ENCODE results near the gene RALGPS1. TPM values are rescaled to one million over a fixed set of nuclear protein-coding genes. Genes with fewer than 3 reads are reported as not detected.

Gene RALGPS1
- total and polyA plus RNA-seq, 2 of the 13 experiments (the other 11 are each of a cell fraction or from before 2014, with no cell fraction given), result 3.7 to 6.5 TPM

- TF ChIP-seq AHDC1 (CRISPR knock-in tag; IDR thresholded peaks at IDR 0.05; ENCODE audit: borderline replicate concordance), result peak; percentile 85; the same call in 1 of the 2 replicates
- TF ChIP-seq ZNF382 (CRISPR knock-in tag; IDR thresholded peaks at IDR 0.05; ENCODE audit: borderline replicate concordance), result no peak
- TF ChIP-seq, protein P1, sequence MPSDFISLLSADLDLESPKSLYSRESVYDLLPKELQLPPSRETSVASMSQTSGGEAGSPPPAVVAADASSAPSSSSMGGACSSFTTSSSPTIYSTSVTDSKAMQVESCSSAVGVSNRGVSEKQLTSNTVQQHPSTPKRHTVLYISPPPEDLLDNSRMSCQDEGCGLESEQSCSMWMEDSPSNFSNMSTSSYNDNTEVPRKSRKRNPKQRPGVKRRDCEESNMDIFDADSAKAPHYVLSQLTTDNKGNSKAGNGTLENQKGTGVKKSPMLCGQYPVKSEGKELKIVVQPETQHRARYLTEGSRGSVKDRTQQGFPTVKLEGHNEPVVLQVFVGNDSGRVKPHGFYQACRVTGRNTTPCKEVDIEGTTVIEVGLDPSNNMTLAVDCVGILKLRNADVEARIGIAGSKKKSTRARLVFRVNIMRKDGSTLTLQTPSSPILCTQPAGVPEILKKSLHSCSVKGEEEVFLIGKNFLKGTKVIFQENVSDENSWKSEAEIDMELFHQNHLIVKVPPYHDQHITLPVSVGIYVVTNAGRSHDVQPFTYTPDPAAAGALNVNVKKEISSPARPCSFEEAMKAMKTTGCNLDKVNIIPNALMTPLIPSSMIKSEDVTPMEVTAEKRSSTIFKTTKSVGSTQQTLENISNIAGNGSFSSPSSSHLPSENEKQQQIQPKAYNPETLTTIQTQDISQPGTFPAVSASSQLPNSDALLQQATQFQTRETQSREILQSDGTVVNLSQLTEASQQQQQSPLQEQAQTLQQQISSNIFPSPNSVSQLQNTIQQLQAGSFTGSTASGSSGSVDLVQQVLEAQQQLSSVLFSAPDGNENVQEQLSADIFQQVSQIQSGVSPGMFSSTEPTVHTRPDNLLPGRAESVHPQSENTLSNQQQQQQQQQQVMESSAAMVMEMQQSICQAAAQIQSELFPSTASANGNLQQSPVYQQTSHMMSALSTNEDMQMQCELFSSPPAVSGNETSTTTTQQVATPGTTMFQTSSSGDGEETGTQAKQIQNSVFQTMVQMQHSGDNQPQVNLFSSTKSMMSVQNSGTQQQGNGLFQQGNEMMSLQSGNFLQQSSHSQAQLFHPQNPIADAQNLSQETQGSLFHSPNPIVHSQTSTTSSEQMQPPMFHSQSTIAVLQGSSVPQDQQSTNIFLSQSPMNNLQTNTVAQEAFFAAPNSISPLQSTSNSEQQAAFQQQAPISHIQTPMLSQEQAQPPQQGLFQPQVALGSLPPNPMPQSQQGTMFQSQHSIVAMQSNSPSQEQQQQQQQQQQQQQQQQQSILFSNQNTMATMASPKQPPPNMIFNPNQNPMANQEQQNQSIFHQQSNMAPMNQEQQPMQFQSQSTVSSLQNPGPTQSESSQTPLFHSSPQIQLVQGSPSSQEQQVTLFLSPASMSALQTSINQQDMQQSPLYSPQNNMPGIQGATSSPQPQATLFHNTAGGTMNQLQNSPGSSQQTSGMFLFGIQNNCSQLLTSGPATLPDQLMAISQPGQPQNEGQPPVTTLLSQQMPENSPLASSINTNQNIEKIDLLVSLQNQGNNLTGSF (CRISPR knock-in tag; IDR thresholded peaks at IDR 0.05), result no peak
- TF ChIP-seq ZBTB42 (CRISPR knock-in tag; IDR thresholded peaks at IDR 0.05), result no peak
- TF ChIP-seq, protein P2, sequence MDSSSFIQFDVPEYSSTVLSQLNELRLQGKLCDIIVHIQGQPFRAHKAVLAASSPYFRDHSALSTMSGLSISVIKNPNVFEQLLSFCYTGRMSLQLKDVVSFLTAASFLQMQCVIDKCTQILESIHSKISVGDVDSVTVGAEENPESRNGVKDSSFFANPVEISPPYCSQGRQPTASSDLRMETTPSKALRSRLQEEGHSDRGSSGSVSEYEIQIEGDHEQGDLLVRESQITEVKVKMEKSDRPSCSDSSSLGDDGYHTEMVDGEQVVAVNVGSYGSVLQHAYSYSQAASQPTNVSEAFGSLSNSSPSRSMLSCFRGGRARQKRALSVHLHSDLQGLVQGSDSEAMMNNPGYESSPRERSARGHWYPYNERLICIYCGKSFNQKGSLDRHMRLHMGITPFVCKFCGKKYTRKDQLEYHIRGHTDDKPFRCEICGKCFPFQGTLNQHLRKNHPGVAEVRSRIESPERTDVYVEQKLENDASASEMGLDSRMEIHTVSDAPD (CRISPR knock-in tag; IDR thresholded peaks at IDR 0.05), result no peak
- TF ChIP-seq AFF4 (CRISPR knock-in tag; IDR thresholded peaks at IDR 0.05), result no peak
- TF ChIP-seq SIX4 (CRISPR knock-in tag; IDR thresholded peaks at IDR 0.05), result no peak
- TF ChIP-seq, protein P3, sequence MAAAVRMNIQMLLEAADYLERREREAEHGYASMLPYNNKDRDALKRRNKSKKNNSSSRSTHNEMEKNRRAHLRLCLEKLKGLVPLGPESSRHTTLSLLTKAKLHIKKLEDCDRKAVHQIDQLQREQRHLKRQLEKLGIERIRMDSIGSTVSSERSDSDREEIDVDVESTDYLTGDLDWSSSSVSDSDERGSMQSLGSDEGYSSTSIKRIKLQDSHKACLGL (CRISPR knock-in tag; IDR thresholded peaks at IDR 0.05), result no peak
- no peak for TF ChIP-seq HNRNPUL1 (IDR thresholded peaks at IDR 0.05; ENCODE audit: low read depth, low read length)
- TF ChIP-seq ZBTB25 (CRISPR knock-in tag; IDR thresholded peaks at IDR 0.05), result no peak
- no peak for TF ChIP-seq ZNF329 (CRISPR knock-in tag; IDR thresholded peaks at IDR 0.05; ENCODE audit: low read depth)
Observed at GRCh38 chr9:126919193-126919592, 4.6 kb downstream of the RALGPS1 start (continued).

Data from HepG2 (cell line).